HL-60 (cell line): ENCODE results near the gene MACROD2.

Experiments
- DNase-seq, 2 experiments: peaks; one replicate each; pipeline ENCODE4 v3.0.0-alpha.2; 2010 to 2020; ENCODE audit warnings: low read depth in 1 of 2, low spot score in 1 of 2
- H3K27ac ChIP-seq: fragments of 250-450 bp; sonication (Bioruptor Pico); replicated peaks from 2 replicates; pipeline ENCODE4 v1.5.1; 2020; ENCODE audit warnings: mild to moderate bottlenecking, moderate library complexity
- H3K27me3 ChIP-seq: fragments of 250-450 bp; sonication (Bioruptor Pico); 2 replicates; pipeline ENCODE4 v1.5.1; 2021; ENCODE audit warnings: mild to moderate bottlenecking, moderate library complexity; ENCODE audit not compliant: insufficient read depth, poor library complexity, severe bottlenecking
- H3K4me3 ChIP-seq: replicated peaks from 2 replicates; pipeline ENCODE4 v1.5.1; 2011; ENCODE audit warnings: mild to moderate bottlenecking, control low read depth, low read length; ENCODE audit not compliant: insufficient read depth
- GABPA ChIP-seq: IDR thresholded peaks from 2 replicates; pipeline ENCODE4 v1.6.1; 2012; ENCODE audit warnings: low read depth
- POLR2AphosphoS5 ChIP-seq: IDR thresholded peaks from 2 replicates; pipeline ENCODE4 v1.6.1; 2012; ENCODE audit warnings: low read depth
- REST ChIP-seq: IDR thresholded peaks from 2 replicates; pipeline ENCODE4 v1.6.1; 2012; ENCODE audit warnings: low read depth; ENCODE audit not compliant: insufficient replicate concordance
- SPI1 ChIP-seq: IDR thresholded peaks from 2 replicates; pipeline ENCODE4 v1.6.1; 2012; ENCODE audit warnings: low read depth, mild to moderate bottlenecking, borderline replicate concordance
- TF ChIP-seq, protein P1 (sequence below): IDR thresholded peaks from one replicate; pipeline ENCODE4 v1.5.1; 2011; ENCODE audit warnings: low read length, control low read depth, inconsistent platforms; ENCODE audit not compliant: insufficient read depth

The MACROD2 gene

DNA sequence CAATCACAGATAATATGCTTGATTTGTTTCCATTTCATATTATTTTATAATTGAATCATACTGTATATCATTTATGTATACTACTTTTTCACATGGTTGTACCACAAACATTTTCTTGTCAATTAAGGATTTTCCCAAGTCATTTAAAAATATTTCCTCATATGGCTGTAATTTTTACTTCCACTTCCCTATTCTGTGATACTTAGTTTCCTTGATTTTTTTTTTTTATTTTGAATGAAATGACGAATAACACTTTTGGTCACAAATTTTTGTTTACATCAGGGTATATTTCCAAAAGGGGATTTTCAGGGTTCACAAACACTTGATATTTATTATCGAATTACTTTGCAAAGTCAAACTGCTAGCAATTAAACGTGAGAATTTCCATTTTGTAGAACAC is 2062.3 kb downstream of the MACROD2 start:
- no peaks in the 10 kb centered on the region for H3K27me3 ChIP-seq
- DNase-seq: no peak
- H3K4me3 ChIP-seq: no peak overlapping the region
- H3K27ac ChIP-seq: no peak overlapping the region
- TF ChIP-seq SPI1 (no peak), REST (no peak), GABPA (no peak), POLR2AphosphoS5 (no peak)
- TF ChIP-seq, protein P1, sequence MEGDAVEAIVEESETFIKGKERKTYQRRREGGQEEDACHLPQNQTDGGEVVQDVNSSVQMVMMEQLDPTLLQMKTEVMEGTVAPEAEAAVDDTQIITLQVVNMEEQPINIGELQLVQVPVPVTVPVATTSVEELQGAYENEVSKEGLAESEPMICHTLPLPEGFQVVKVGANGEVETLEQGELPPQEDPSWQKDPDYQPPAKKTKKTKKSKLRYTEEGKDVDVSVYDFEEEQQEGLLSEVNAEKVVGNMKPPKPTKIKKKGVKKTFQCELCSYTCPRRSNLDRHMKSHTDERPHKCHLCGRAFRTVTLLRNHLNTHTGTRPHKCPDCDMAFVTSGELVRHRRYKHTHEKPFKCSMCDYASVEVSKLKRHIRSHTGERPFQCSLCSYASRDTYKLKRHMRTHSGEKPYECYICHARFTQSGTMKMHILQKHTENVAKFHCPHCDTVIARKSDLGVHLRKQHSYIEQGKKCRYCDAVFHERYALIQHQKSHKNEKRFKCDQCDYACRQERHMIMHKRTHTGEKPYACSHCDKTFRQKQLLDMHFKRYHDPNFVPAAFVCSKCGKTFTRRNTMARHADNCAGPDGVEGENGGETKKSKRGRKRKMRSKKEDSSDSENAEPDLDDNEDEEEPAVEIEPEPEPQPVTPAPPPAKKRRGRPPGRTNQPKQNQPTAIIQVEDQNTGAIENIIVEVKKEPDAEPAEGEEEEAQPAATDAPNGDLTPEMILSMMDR: no peak

DNA sequence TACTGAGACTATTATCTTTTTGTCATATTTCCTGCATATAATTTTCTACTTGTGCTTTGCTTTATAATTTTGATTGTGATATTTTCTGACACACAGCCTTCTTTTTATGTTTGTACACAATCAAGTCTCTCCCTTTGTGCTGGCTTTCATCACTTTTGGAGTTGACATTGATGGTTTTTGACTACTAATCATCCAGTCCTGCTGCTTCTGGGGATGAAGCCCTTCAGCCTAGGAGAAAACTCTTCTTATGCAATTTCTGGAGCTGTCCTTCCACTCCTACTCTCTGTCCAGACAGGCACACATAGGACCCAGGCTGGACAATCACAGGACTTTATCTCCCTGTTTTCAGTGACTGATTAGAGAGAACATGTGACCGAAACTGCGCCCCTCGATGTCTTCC is 2063.0 kb downstream of the MACROD2 start:
- Histone ChIP-seq H3K4me3 (no peak overlapping the region), H3K27me3 (no peaks in the 10 kb centered on the region), H3K27ac (no peak overlapping the region)
- TF ChIP-seq, protein P1: no peak
- TF ChIP-seq REST (no peak), GABPA (no peak), POLR2AphosphoS5 (no peak), SPI1 (no peak)
- DNase-seq: no peak

GRCh38 chr20:16059841-16060240 is 2064.5 kb downstream of the MACROD2 start:
- no peak for DNase-seq
- TF ChIP-seq REST: no peak
- no peak for TF ChIP-seq GABPA
- TF ChIP-seq POLR2AphosphoS5: no peak
- TF ChIP-seq, protein P1: no peak
- TF ChIP-seq SPI1: no peak
- no peaks in the 10 kb centered on the region for H3K27me3 ChIP-seq
- no peak overlapping the region for H3K4me3 ChIP-seq
- H3K27ac ChIP-seq: no peak overlapping the region
